Esophagus squamous epithelium (tissue), 5 donors: ENCODE data around the gene LILRB2. TPM values are rescaled to one million over a fixed set of nuclear protein-coding genes. Genes with fewer than 3 reads are reported as not detected.

ENCODE experiments used
- DNase-seq: peaks from one replicate; lab custom pipeline; 2025; lab: John Stamatoyannopoulos, UW
- H3K27ac ChIP-seq, 4 donors: fragments of 200-600 bp; sonication (generic); one replicate each; pipeline ENCODE4 v1.5.1; 2016 to 2019; ENCODE audit warnings: mild to moderate bottlenecking in 1 of 4
- H3K27me3 ChIP-seq, 4 donors: fragments of 200-600 bp; sonication (generic); 1 replicate in 3 of 4; 2 replicates in 1 of 4; pipeline versions ENCODE4 v1.5.1 to v1.6.0; 2017 to 2021; ENCODE audit warnings: antibody characterized with exemption in 1 of 4
- H3K36me3 ChIP-seq, 3 donors: fragments of 200-600 bp; sonication (generic); one replicate each; pipeline ENCODE4 v1.5.1; 2016 to 2019
- H3K4me1 ChIP-seq, 3 donors: fragments of 200-600 bp; sonication (generic); one replicate each; pipeline ENCODE4 v1.5.1; 2017 to 2019
- H3K4me3 ChIP-seq, 4 donors: fragments of 200-600 bp; sonication (generic); 1 replicate in 3 of 4; 2 replicates in 1 of 4; pipeline ENCODE4 v1.5.1; 2016 to 2019; ENCODE audit warnings: mild to moderate bottlenecking in 2 of 4, moderate library complexity in 1 of 4
- H3K9me3 ChIP-seq, 3 donors: fragments of 200-600 bp; sonication (generic); one replicate each; pipeline ENCODE4 v1.5.1; 2016 to 2019
- CTCF ChIP-seq, 6 experiments: fragments of 450-650 bp in 4 of 6; fragments of 200-600 bp in 2 of 6; sonication (generic) in 2 of 6; IDR thresholded peaks; one replicate each; pipeline ENCODE4 v1.5.1; 2016 to 2019; ENCODE audit warnings: antibody characterized with exemption in 6 of 6, mild to moderate bottlenecking in 4 of 6, moderate library complexity in 4 of 6
- POLR2A ChIP-seq, 4 donors: fragments of 450-650 bp; IDR thresholded peaks; one replicate each; pipeline ENCODE4 v1.6.1; 2017; ENCODE audit warnings: antibody characterized with exemption in 4 of 4, mild to moderate bottlenecking in 4 of 4, moderate library complexity in 3 of 4
- WGBS, 2 donors: methylation state at CpG; one replicate each; pipeline ENCODE4 v1.1.5; 2018; 5-methylcytosine and 5-hydroxymethylcytosine counted together
- intact Hi-C: fragments of 100-400 bp; cut with DNase I; formaldehyde crosslinking; loops from one replicate; pipeline ENCODE4 v1.15.0; 2022
- total RNA-seq, 4 donors: library from RNA; depleted of rRNA; stranded (reverse); fragments of >200 nt; gene quantifications; one replicate each; pipeline ENCODE4 v1.1.0, GENCODE V29; 2016
- donor health status: DM: yes; HTN: yes; CAD: no.

LILRB2 gene
- total RNA-seq, 4 donors from 2014 or later = 0.40 to 1.9 (median 1.0) TPM; not detected in 1

- Histone ChIP-seq H3K4me3 (no peak overlapping the region), H3K36me3 (no peaks in the 10 kb centered on the region), H3K4me1 (no peaks in the 10 kb centered on the region), H3K9me3 (no peaks in the 10 kb centered on the region), H3K27ac (no peak overlapping the region), H3K27me3 (peaks cover 0 to 52% (median 0%) of the 10 kb centered on the region in 4 donors)
- no peak for DNase-seq
- intact Hi-C loops = no loop called here
- TF ChIP-seq POLR2A (IDR thresholded peaks at IDR 0.05) = no peak
- no peak for TF ChIP-seq CTCF (IDR thresholded peaks at IDR 0.05)
- 88 to 94% methylated on average over 4 to 8 of the region's 9 CpGs for WGBS, 2 donors
These were observed 37.0 kb upstream of the LILRB2 start for GRCh38 chr19:54317965-54318240.

DNA sequence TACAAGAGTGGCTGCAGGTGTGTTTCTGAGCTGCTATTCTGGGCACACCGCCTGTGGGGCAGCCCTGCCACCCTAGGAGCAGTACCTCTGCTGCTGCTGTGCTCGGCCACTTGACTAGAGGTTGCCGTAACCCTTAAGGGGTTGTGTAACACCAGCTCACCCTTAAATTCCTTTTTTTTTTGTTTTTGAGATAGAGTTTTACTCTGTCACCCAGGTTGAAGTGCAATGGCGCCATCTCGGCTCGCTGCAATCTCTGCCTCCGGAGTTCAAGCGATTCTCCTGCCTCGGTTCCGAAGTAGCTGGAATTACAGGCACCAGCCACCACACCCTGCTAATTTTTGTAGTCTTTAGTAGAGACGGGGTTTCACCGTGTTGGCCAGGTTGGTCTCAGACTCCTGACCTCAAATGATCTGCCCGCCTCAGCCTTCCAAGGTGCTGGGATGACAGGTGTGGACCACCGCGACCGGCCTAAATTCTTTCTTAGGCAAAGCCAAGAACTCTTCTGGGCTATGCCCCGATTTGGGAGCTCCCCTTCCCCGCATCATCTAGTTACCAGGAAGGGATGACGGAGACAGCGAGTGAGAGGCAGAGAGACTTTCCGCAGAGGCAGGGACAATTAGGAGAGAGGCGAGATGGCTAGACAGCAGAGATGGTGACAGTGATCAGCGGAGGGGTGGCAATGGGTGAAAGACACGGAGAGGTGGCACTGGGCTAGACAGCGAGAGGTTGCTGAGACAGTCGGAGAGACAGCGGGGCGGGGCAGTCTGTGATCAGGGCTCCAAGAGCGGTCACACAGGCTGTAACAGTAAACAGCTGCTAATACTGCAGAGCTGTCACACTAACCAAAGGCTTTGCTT, 36.4 kb upstream of the LILRB2 start:
- DNase-seq = no peak
- no peak overlapping the region for H3K27ac ChIP-seq

GRCh38 chr19:54316746-54317107, 35.8 kb upstream of the LILRB2 start:
- WGBS, 2 donors = 22 to 41% methylated on average over 9 to 11 of the region's 11 CpGs

More for the DNA sequence above, 36.4 kb upstream of the LILRB2 start:
- H3K9me3 ChIP-seq = no peaks in the 10 kb centered on the region
- H3K27me3 ChIP-seq = peaks cover 0 to 57% (median 0%) of the 10 kb centered on the region in 4 donors
- TF ChIP-seq POLR2A (IDR thresholded peaks at IDR 0.05) (no peak), CTCF (IDR thresholded peaks at IDR 0.05) (no peak)
- intact Hi-C loops = no loop called here
- 47 to 77% methylated on average over 15 to 23 of the region's 29 CpGs for WGBS, 2 donors
- no peaks in the 10 kb centered on the region for H3K4me1 ChIP-seq
- H3K36me3 ChIP-seq = no peaks in the 10 kb centered on the region
- no peak overlapping the region for H3K4me3 ChIP-seq

DNA sequence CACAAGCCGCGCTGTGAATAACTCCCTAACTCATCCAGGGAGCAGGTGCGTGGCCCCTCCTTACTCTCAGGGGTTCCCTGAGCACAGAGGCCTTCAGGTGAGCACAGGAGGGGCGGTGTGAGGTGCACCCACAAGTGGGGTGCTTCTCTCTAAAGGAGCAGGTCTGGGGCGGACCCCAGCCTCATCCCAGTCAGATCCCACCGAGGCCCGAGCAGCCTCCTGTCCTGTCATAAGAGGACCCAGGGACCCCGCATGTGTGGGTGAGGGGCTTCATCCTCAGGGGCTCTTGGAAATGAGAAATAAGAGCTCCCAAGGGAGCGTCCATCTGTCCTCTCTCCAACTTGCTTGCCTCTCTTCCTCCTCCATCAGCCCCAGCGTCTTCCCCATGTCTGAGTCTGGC, 35.0 kb upstream of the LILRB2 start:
- WGBS, 2 donors = 78 to 81% methylated on average over 9 of the region's 10 CpGs
- intact Hi-C loops = no loop called here
- Histone ChIP-seq H3K36me3 (no peaks in the 10 kb centered on the region), H3K27me3 (peaks cover 0 to 57% (median 0%) of the 10 kb centered on the region in 4 donors), H3K27ac (no peak overlapping the region), H3K4me1 (no peaks in the 10 kb centered on the region), H3K9me3 (no peaks in the 10 kb centered on the region), H3K4me3 (no peak overlapping the region)
- no peak for TF ChIP-seq POLR2A (IDR thresholded peaks at IDR 0.05)
- TF ChIP-seq CTCF (IDR thresholded peaks at IDR 0.05) = no peak
- no peak for DNase-seq

More at GRCh38 chr19:54316746-54317107, 35.8 kb upstream of the LILRB2 start:
- no peaks in the 10 kb centered on the region for H3K9me3 ChIP-seq
- H3K36me3 ChIP-seq = no peaks in the 10 kb centered on the region
- no peaks in the 10 kb centered on the region for H3K4me1 ChIP-seq
- no peak for TF ChIP-seq CTCF (IDR thresholded peaks at IDR 0.05)
- DNase-seq = no peak
- no peak overlapping the region for H3K27ac ChIP-seq
- peaks cover 0 to 57% (median 0%) of the 10 kb centered on the region in 4 donors for H3K27me3 ChIP-seq
- intact Hi-C loops = no loop called here
- H3K4me3 ChIP-seq = no peak overlapping the region

DNA sequence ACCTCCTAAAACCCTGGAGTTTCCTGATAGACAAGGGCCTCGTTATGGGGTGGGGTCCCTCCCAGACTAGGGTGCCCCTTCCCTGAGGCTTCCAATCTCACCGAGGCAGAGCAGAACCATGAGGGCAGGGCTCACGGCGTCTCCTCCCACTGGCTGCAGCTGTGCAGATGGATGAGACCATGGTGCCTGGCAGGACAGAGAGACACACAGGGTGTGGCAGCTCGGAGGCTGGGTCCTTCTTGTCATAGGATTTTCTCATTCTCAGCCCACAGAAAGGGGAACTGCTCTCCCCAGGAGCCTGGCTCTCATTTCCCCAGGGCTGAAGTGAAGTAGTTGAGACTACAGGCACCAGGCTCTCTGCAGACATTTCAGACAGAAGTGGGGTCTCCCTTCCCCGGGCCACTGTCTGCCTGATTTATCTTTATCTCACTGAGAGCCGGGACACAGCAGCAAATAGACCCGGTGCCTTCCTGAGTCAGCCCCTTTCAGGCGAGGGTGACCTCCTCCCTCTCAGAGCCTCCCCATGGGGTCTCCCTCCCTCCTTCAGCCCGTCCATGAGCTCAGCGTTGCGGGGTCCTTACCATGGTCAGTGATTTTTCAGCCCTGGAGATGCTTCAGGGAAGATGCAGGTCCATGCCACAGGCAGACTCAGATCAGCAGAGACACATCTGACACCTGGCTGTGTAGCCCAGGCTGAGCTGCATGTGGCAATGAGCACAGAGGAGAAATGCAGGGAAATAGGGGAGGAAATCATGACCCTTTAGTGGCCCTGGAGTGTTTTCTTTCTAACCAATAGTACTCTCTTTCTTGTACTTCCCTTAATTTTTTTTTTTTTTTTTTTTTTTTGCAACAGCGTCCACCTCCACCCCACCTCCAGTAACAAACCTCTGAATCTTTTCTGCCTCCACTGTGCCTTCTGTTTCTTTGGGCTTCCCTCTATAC, 31.8 kb upstream of the LILRB2 start, which contains the start of gene LILRA5:
Gene LILRA5 (minus strand): TSS at position 731 of the 942 bp plus-strand sequence. CDS start 147 bp downstream, at position 584.
- TF ChIP-seq CTCF (IDR thresholded peaks at IDR 0.05) (no peak), POLR2A (IDR thresholded peaks at IDR 0.05) (no peak)
- DNase-seq = no peak
- 37 to 61% methylated on average over 8 to 10 of the region's 13 CpGs for WGBS, 2 donors
- Histone ChIP-seq H3K4me3 (no peak within 1 kb of the TSS), H3K9me3 (no peaks in the 10 kb centered on the region), H3K27me3 (peaks cover 0 to 39% (median 0%) of the 10 kb centered on the region in 4 donors), H3K27ac (no peak within 1 kb of the TSS), H3K36me3 (no peaks in the 10 kb centered on the region), H3K4me1 (no peaks in the 10 kb centered on the region)
- intact Hi-C loops = no loop called here
